Stimulated activated CD4-positive, alpha-beta T cell treated with anti-CD3 and anti-CD28 coated beads, Interleukin-4, amount 100 ng/mL, for 48 hours (primary cell): ENCODE data around the gene DNAAF1.
"Not testable (repeated sequence)": the region's sequence is repeated elsewhere in the genome, so short reads cannot be mapped to it uniquely, and the experiment has no call there.

Experiments
- DNase-seq, 2 donors: peaks; one replicate each; pipeline ENCODE4 v3.0.0-alpha.2; 2020; ENCODE audit warnings: low read depth in 2 of 2

The DNAAF1 gene

GRCh38 chr16:84144859-84145639, at the start of gene DNAAF1, which contains the start of gene HSDL1:
Gene DNAAF1, plus strand, starts transcription at chr16:84145308. Its CDS starts 133 bp downstream, at chr16:84145441.
Gene HSDL1, minus strand, starts transcription at chr16:84145177. Its CDS starts 13,856 bp downstream, at chr16:84131321.
- peak; percentile 90 to 95 for DNase-seq

- DNase-seq: no peak
Observed at GRCh38 chr16:84095466-84095865, 49.6 kb upstream of the DNAAF1 start.

GRCh38 chr16:84096447-84097005, 48.6 kb upstream of the DNAAF1 start:
- DNase-seq: no peak

DNA sequence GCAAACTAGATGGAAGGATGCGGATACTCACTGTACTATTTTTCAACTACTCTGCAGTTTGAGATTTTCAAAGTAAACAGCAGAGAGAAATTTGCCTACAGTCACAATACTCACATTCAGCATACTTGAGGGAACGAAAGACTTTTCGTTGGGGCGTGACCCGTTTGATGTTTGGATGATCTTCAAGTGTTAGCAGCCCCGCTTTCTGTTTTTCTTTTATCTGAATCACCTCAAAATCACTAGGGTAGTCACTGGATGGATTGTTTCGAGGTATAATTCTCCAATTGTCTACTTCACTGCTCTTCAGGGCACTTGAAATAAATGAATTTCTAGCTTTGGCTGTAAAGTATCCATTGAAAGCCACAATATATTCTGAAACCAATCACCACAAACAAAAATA, 46.2 kb upstream of the DNAAF1 start:
- DNase-seq: no peak

DNA sequence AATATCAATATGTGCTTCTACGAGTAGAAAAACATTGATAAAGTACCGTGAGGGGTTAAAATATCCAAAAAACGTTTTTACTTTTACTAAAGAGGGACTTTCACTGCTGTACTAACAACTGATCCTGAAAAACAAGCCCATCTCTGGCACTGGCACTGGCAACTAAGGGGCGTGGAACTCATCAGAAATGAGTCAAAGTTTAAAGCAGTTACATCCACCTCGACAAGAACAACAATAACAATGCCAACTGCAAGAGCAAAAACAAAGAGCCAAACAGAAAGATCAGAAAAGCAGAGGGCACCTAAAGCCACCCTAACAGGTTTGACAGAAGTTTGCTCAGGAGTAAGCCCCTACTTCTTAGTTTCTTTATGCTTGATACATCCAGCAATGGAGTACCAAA, 41.4 kb upstream of the DNAAF1 start:
- DNase-seq: no peak

DNA sequence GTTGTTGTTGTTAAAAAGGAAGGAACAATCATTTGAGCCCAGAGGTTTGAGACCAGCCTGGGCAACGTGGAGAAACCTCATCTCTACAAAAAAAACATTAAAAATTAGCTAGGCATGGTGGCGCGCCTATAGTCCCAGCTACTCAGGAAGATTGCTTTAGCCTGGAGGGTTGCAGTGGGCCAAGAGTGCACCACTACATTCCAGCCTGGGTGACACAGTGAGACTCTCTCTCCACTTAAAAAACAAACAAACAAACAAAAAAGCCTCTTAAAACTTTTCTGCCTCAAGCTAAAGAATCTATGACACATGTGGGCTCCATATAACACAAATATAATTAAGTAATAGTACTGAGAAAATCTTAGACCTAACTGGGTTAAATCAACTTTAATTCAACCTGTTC, 40.9 kb upstream of the DNAAF1 start:
- DNase-seq: no peak

DNA sequence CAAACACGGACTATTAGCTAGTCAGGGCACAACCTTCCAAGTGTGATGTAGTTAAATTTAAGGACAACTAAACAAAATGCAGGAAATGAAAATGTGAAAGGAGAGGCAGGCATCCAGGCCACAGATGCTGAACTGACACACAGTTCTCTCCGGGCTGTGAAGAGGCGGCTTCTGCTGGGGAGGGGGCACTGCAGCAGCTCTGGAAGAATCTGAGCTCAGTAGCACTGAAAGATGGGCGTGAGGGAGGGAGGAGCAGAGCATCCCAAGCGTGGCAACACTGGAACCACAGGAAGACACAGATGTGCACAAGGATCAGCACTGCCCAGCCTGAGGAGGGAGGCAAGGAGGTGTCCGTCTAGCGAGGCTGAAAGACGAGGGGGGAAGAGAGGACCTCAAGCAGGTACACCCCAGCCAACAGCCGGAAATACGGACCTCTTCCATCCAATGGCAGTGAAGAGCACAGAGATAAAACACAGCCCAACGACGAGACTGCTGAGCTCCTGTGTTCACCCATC, 39.8 kb upstream of the DNAAF1 start:
- DNase-seq: no peak

DNA sequence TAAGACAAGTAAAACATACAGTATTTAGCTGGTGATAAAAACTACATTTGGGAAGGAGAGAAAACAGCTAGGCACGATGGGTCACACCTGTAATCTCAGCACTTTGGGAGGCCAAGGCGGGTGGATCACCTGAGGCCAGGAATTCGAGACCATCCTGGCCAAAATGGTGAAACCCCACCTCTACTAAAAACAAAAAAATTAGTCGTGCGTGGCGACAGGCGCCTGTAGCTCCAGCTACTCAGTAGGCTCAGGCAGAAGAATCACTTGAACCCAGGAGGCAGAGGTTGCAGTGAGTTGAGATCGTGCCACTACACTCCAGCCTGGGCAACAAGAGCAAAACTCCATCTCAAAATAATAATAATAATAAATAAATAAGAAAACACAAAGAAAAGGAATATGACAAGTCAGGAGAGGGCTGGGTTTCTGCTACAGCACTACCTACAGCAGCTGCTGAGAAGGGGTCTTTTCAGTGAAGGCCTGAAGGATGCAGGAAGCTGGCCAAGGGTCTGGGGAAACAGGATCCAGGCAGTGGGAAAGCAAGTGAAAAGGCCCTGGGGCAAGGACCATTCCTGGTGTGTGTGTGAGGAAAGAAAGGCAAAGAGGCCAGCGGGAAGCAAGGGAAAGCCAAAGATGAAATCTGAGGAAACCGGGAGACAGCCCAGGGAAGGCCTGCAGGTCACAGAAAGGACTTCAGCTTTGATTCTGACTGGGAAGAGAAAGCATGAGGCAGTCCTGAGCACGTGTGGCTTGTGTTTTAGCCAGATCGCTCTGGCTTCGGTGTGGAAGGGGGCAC, 39.0 kb upstream of the DNAAF1 start:
- DNase-seq: no peak

GRCh38 chr16:84107921-84108320, 37.2 kb upstream of the DNAAF1 start:
- DNase-seq: no peak

DNA sequence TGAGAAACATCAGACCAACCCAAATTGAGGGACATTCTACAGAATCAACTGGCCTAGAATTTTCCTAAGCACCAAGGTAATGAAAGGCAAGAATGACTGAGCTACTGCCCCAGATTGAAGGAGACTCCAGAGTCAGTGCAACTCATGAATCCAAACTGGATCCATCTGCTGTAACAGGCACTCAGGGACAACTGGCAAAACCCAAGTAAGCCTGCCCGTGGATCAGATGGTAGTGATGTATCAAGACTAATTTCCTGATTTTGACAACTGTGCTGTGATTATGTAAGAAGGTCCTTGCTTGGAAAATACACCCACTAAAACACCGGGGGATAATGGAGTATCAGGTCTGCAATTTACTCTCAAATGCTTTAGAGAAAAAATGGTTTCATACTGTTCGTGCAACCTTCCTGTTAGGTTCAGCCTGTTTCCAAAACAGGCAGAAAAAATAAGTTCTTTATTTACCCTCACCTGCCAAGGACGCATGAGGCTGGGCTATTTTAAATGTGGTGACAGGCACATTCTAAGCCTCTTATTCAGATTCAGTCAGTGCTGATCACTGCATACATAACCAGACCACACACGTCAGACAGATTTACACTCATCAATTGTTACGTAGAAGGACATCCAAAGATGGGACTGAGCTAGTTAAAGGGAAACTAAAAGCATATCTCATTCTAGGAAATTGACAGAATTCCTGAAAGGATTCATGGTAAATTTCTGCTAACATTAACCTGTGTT, 35.3 kb upstream of the DNAAF1 start:
- no peak for DNase-seq

- no peak for DNase-seq
Observed at GRCh38 chr16:84110527-84110926, 34.6 kb upstream of the DNAAF1 start.

GRCh38 chr16:84111525-84111924, 33.6 kb upstream of the DNAAF1 start:
- no peak for DNase-seq

- peak; percentile 24 to 30 for DNase-seq
Observed at GRCh38 chr16:84111949-84112348, 33.2 kb upstream of the DNAAF1 start.

GRCh38 chr16:84115919-84116719, 29.0 kb upstream of the DNAAF1 start:
- no peak for DNase-seq

GRCh38 chr16:84116720-84117493, 28.2 kb upstream of the DNAAF1 start, which contains the start of gene MBTPS1:
Gene MBTPS1, minus strand, starts transcription at chr16:84116942. Its CDS starts 15,159 bp downstream, at chr16:84101783.
- peak; percentile 98 for DNase-seq

- peak in 1 of 2 donors; percentile 24 for DNase-seq
Observed at GRCh38 chr16:84117494-84117843, 27.6 kb upstream of the DNAAF1 start.

DNA sequence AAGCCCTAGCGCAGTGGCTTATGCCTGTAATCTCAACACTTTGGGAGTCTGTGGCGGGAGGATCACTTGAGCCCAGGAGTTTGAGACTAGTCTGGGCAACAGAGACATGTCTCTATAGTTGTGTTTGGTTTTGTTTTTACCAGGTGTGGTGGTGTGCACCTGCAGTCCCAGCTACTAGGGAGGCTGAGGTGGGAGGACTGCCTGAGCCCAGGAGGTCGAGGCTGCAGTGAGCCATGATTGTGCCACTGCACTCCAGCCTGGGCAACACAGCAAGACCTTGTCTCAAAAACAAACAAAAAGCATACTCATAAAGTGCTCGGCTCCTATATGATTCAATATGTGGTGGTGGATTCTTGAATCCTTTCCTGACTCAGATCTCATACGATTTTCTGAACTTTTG, 26.8 kb upstream of the DNAAF1 start:
- DNase-seq: not testable (repeated sequence)

- no peak for DNase-seq
Observed at GRCh38 chr16:84119368-84119767, 25.7 kb upstream of the DNAAF1 start.

GRCh38 chr16:84120023-84120422, 25.1 kb upstream of the DNAAF1 start:
- DNase-seq: no peak

- no peak for DNase-seq
Observed at GRCh38 chr16:84121007-84121406, 24.1 kb upstream of the DNAAF1 start.
